Keratinocyte (primary cell): Measurements from ENCODE around the gene TNIP1.

Experiments used
- CTCF ChIP-seq, 3 experiments: IDR thresholded peaks in 1 of 3; conservative IDR thresholded peaks in 1 of 3; optimal IDR thresholded peaks in 1 of 3; 2 replicates in 2 of 3; 3 replicates in 1 of 3; pipeline versions ENCODE3 to v1.5.1; 2011; ENCODE audit warnings: low read length in 3 of 3, mild to moderate bottlenecking in 3 of 3, moderate library complexity in 2 of 3, control low read depth in 1 of 3, inconsistent platforms in 1 of 3; ENCODE audit not compliant: insufficient read depth in 2 of 3; ENCODE audit errors: extremely low read depth in 1 of 3
- EZH2 ChIP-seq: IDR thresholded peaks from one replicate; pipeline ENCODE4 v1.6.1; 2012; ENCODE audit warnings: inconsistent platforms, mild to moderate bottlenecking, low read length, moderate library complexity

DNA sequence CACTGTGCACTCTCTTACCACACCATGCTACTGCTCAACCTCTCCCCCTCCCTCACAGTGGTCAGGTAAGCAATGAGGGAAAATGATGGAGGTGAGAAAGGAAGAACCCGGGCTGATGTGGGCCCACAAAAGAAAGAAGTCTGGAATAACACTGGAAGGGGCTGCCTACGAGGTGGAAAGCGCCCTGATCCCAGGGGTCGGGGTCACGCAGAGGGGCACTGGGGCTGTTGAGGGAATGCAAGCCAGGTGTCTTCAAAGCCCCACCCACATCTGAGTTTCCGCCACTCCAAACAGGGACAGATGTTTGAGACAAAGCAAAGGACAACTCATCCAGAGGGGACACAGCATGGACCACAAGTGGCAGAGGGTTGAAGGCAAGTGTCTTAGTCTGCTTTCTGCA, 4.2 kb downstream of the TNIP1 start:
- no peak for TF ChIP-seq EZH2
- TF ChIP-seq CTCF (optimal IDR thresholded peaks at IDR 0.05 in 1 of 3, IDR thresholded peaks at IDR 0.05 in 1 of 3, conservative IDR thresholded peaks at IDR 0.05 in 1 of 3; ENCODE audit: extremely low read depth in 1 of 3, insufficient read depth in 2 of 3, low read length in 3 of 3) = peak in 1 of 3 experiments; percentile 9
